GM12801 (cell line): Measurements from ENCODE around the gene CWC22.

Source experiments
- TF ChIP-seq, protein P1 (sequence below): IDR thresholded peaks from one replicate; pipeline ENCODE4 v1.5.1; 2011; ENCODE audit warnings: control low read depth; ENCODE audit not compliant: insufficient read length; ENCODE audit errors: extremely low read depth

Gene CWC22

GRCh38 chr2:179900655-179901054, 106.4 kb downstream of the CWC22 start:
- TF ChIP-seq, protein P1, sequence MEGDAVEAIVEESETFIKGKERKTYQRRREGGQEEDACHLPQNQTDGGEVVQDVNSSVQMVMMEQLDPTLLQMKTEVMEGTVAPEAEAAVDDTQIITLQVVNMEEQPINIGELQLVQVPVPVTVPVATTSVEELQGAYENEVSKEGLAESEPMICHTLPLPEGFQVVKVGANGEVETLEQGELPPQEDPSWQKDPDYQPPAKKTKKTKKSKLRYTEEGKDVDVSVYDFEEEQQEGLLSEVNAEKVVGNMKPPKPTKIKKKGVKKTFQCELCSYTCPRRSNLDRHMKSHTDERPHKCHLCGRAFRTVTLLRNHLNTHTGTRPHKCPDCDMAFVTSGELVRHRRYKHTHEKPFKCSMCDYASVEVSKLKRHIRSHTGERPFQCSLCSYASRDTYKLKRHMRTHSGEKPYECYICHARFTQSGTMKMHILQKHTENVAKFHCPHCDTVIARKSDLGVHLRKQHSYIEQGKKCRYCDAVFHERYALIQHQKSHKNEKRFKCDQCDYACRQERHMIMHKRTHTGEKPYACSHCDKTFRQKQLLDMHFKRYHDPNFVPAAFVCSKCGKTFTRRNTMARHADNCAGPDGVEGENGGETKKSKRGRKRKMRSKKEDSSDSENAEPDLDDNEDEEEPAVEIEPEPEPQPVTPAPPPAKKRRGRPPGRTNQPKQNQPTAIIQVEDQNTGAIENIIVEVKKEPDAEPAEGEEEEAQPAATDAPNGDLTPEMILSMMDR = no peak

DNA sequence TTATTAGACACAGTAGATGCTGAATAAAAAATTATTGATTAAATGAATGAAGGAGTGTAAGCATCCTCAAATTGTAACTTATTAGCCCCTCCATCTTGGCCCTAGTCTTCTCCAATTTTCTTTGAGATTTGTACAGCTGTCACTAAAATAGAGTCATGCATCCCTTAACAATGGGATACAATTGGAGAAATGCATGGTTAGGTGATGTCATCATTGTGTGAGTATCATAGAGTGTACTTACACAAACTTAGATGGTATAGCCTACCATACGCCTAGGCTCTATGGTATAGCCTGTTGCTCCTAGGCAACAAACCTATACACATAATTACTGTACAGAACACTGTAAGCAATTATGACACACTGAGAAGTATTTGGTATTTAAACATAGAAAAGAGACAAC, 107.4 kb downstream of the CWC22 start:
- TF ChIP-seq, protein P1 = no peak

DNA sequence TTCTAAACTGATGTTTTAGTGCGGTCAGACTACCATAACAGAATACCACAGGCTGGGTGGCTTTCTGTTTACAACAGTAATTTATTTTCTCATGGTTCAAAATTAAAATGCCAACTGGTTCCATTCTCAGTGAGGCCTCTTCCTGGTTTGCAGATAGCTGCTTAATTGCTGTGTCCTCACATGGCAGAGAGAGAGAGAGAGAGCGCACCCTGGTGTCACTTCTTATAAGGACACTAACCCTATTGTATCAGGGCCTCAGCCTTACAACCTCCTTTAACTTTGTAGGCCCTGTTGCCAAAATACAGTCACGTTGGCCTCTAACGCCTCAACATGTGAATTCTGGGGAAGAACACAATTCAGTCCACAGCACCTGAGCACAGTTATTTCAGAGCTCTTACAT, 108.2 kb downstream of the CWC22 start:
- TF ChIP-seq, protein P1 = no peak
